ENCODE measurements around the gene OR52N1. TPM values are rescaled to one million over a fixed set of nuclear protein-coding genes. Genes with fewer than 3 reads are reported as not detected.

OR52N1 gene
- total and polyA plus RNA-seq, 2 of the 8 experiments (the other 6 are each of a cell fraction or from before 2014, with no cell fraction given), result 0.09 TPM; not detected in 1

- H2BK20ac ChIP-seq (ENCODE audit: low read length), result no peak within 1 kb of the TSS
- no peak within 1 kb of the TSS for H2BK12ac ChIP-seq (ENCODE audit: low read depth, low read length)
- H2BK120ac ChIP-seq (replicated peaks; ENCODE audit: low read depth, low read length), result no peak within 1 kb of the TSS
- H4K8ac ChIP-seq (ENCODE audit: extremely low read depth, insufficient read depth, low read length), result no peak within 1 kb of the TSS
- H3K4me2 ChIP-seq (ENCODE audit: insufficient read depth in 1 of 2, low read depth in 2 of 2, low read length in 2 of 2), result no peak within 1 kb of the TSS
- H3K79me1 ChIP-seq (ENCODE audit: low read depth, low read length), result no peaks in the 10 kb centered on the region
- no peaks in the 10 kb centered on the region for H3K23me2 ChIP-seq (ENCODE audit: low read depth, low read length)
- no peak for DNase-seq (ENCODE audit: low read depth in 1 of 2, low spot score in 2 of 2)
- H4K5ac ChIP-seq (ENCODE audit: insufficient read length, low read depth, low read length), result no peak within 1 kb of the TSS
- ChIA-PET POLR2A (ENCODE audit: partially characterized antibody) (no interaction called here), CTCF (ENCODE audit: partially characterized antibody) (interaction anchor here (0.9 to 1.3 kb wide), 2 partner anchors 24 to 184 kb away, joined by 4 to 5 read pairs; no protein-coding TSS in a partner anchor)
- H3K14ac ChIP-seq (ENCODE audit: insufficient read length), result no peak within 1 kb of the TSS
- H3K27ac ChIP-seq (ENCODE audit: low read depth, low read length), result no peak within 1 kb of the TSS
- no peak for TF ChIP-seq SUZ12 (IDR thresholded peaks at IDR 0.05; ENCODE audit: low read length)
- TF ChIP-seq RFX5 (IDR thresholded peaks at IDR 0.05; ENCODE audit: borderline replicate concordance, low read depth, low read length), result no peak
- TF ChIP-seq RBBP5 (IDR thresholded peaks at IDR 0.05; ENCODE audit: borderline replicate concordance, low read depth, low read length), result no peak
- no peak for TF ChIP-seq MAFK (IDR thresholded peaks at IDR 0.05; ENCODE audit: low read depth, low read length)
- TF ChIP-seq CREB1 (IDR thresholded peaks at IDR 0.05), result no peak
- TF ChIP-seq JUND (IDR thresholded peaks at IDR 0.05; ENCODE audit: low read length), result no peak
- no peak for TF ChIP-seq POLR2A (IDR thresholded peaks at IDR 0.05; ENCODE audit: control extremely low read depth in 1 of 2, low read depth in 2 of 2, low read length in 2 of 2)
- no peak for TF ChIP-seq CEBPB (IDR thresholded peaks at IDR 0.05; ENCODE audit: low read depth, low read length)
- no peak for TF ChIP-seq ASH2L (IDR thresholded peaks at IDR 0.05; ENCODE audit: low read length)
- no peaks in the 10 kb centered on the region for H3K9me3 ChIP-seq (ENCODE audit: insufficient read depth in 2 of 2, low read depth in 1 of 2, low read length in 1 of 2)
- H4K91ac ChIP-seq (replicated peaks; ENCODE audit: insufficient read length, low read length), result no peak within 1 kb of the TSS
- no peaks in the 10 kb centered on the region for H3K79me2 ChIP-seq (ENCODE audit: control insufficient read depth in 1 of 2, insufficient read depth in 2 of 2, low read length in 2 of 2)
- no peaks in the 10 kb centered on the region for H3K36me3 ChIP-seq (ENCODE audit: control insufficient read depth in 2 of 4, insufficient read depth in 4 of 4, low read length in 3 of 4)
- H2BK5ac ChIP-seq (ENCODE audit: low read depth, low read length), result no peak within 1 kb of the TSS
- WGBS, 2 experiments (ENCODE audit: extremely low coverage in 1 of 2, insufficient coverage in 1 of 2, insufficient read length in 1 of 2, insufficient replicate concordance in 2 of 2, low coverage in 1 of 2, low lambda C conversion rate in 2 of 2, missing lambda C conversion rate in 1 of 2), result 65% methylated on average over 4 of the region's 4 CpGs; no CpG with 5 or more reads in 1 of the 2 experiments
- no peaks in the 10 kb centered on the region for H3K27me3 ChIP-seq (replicated peaks in 1 of 4; ENCODE audit: control insufficient read depth in 3 of 4, extremely low read depth in 1 of 4, insufficient read depth in 3 of 4, low read length in 3 of 4)
- no peaks in the 10 kb centered on the region for H3K4me1 ChIP-seq (replicated peaks in 1 of 4; ENCODE audit: control insufficient read depth in 3 of 4, insufficient read depth in 4 of 4, low read length in 3 of 4)
- H2BK15ac ChIP-seq (ENCODE audit: low read length), result no peak within 1 kb of the TSS
- H4K20me1 ChIP-seq (replicated peaks in 1 of 2; ENCODE audit: control insufficient read depth in 1 of 2, insufficient read depth in 2 of 2, low read length in 2 of 2), result no peaks in the 10 kb centered on the region
- H3K23ac ChIP-seq (ENCODE audit: insufficient read length), result no peak within 1 kb of the TSS
- no peak within 1 kb of the TSS for H2AFZ ChIP-seq (ENCODE audit: low read length)
- H3K9ac ChIP-seq (replicated peaks in 1 of 4; ENCODE audit: extremely low read depth in 1 of 4, low read depth in 3 of 4, low read length in 3 of 4), result no peak within 1 kb of the TSS
- no peak within 1 kb of the TSS for H3K4me3 ChIP-seq (ENCODE audit: extremely low read depth in 1 of 4, insufficient read depth in 2 of 4, low read depth in 3 of 4, low read length in 4 of 4)
- no peak within 1 kb of the TSS for H3K4ac ChIP-seq (replicated peaks; ENCODE audit: insufficient read length, low read depth, low read length)
- H3K18ac ChIP-seq (ENCODE audit: extremely low read depth, low read length), result no peak within 1 kb of the TSS
- no peak within 1 kb of the TSS for H3K56ac ChIP-seq (replicated peaks; ENCODE audit: insufficient read length, low read depth, low read length)
- FAIRE-seq, result no peak
- no peak within 1 kb of the TSS for H2AK5ac ChIP-seq (ENCODE audit: low read depth, low read length)
Measured at GRCh38 chr11:5783255-5783654, 7.8 kb downstream of the OR52N1 start, which contains the start of gene OR52N5. Gene OR52N5 (minus strand): TSS chr11:5783355. CDS start chr11:5778634, 4,721 bp downstream.
